ENCODE data around the gene NT5C.
"Not testable (repeated sequence)": the region's sequence is repeated elsewhere in the genome, so short reads cannot be mapped to it uniquely, and the experiment has no call there.

Gene NT5C

GRCh38 chr17:75127936-75128335 lies 3.6 kb downstream of the NT5C start:
- not testable (repeated sequence) for H3K4me1 ChIP-seq (ENCODE audit: insufficient read depth, low read length); H3K27ac ChIP-seq (ENCODE audit: low read length); H3K27me3 ChIP-seq (ENCODE audit: insufficient read depth, low read length); H3K9me3 ChIP-seq (ENCODE audit: insufficient read depth, low read depth, low read length); H3K9ac ChIP-seq (ENCODE audit: low read depth, low read length); H3K4me3 ChIP-seq (ENCODE audit: low read length)
- H3K36me3 ChIP-seq (ENCODE audit: insufficient read depth, low read depth, low read length) = peaks cover 14% of the 10 kb centered on the region

- Histone ChIP-seq H3K36me3 (ENCODE audit: insufficient read depth, low read depth, low read length) (peaks cover 14% of the 10 kb centered on the region), H3K4me1 (ENCODE audit: insufficient read depth, low read length) (no peaks in the 10 kb centered on the region), H3K27ac (ENCODE audit: low read length) (no peak overlapping the region), H3K9me3 (ENCODE audit: insufficient read depth, low read depth, low read length) (no peaks in the 10 kb centered on the region), H3K9ac (ENCODE audit: low read depth, low read length) (no peak overlapping the region), H3K4me3 (ENCODE audit: low read length) (no peak overlapping the region), H3K27me3 (ENCODE audit: insufficient read depth, low read length) (no peaks in the 10 kb centered on the region)
These were observed 4.6 kb downstream of the NT5C start for GRCh38 chr17:75126954-75127353.

- Histone ChIP-seq H3K27me3 (ENCODE audit: insufficient read depth, low read length) (no peaks in the 10 kb centered on the region), H3K9ac (ENCODE audit: low read depth, low read length) (no peak overlapping the region), H3K36me3 (ENCODE audit: insufficient read depth, low read depth, low read length) (peaks cover 14% of the 10 kb centered on the region), H3K9me3 (ENCODE audit: insufficient read depth, low read depth, low read length) (no peaks in the 10 kb centered on the region), H3K4me3 (ENCODE audit: low read length) (no peak overlapping the region), H3K27ac (ENCODE audit: low read length) (no peak overlapping the region), H3K4me1 (ENCODE audit: insufficient read depth, low read length) (no peaks in the 10 kb centered on the region)
These were observed 5.6 kb downstream of the NT5C start for GRCh38 chr17:75125984-75126383.

GRCh38 chr17:75124819-75125162 lies 6.8 kb downstream of the NT5C start:
- H3K27me3 ChIP-seq (ENCODE audit: insufficient read depth, low read length) = no peaks in the 10 kb centered on the region
- peaks cover 10% of the 10 kb centered on the region for H3K36me3 ChIP-seq (ENCODE audit: insufficient read depth, low read depth, low read length)
- no peak overlapping the region for H3K4me3 ChIP-seq (ENCODE audit: low read length)
- no peaks in the 10 kb centered on the region for H3K9me3 ChIP-seq (ENCODE audit: insufficient read depth, low read depth, low read length)
- no peak overlapping the region for H3K27ac ChIP-seq (ENCODE audit: low read length)
- no peak overlapping the region for H3K9ac ChIP-seq (ENCODE audit: low read depth, low read length)
- H3K4me1 ChIP-seq (ENCODE audit: insufficient read depth, low read length) = no peaks in the 10 kb centered on the region

GRCh38 chr17:75124041-75124818 lies 7.3 kb downstream of the NT5C start:
- Histone ChIP-seq H3K27me3 (ENCODE audit: insufficient read depth, low read length) (no peaks in the 10 kb centered on the region), H3K9me3 (ENCODE audit: insufficient read depth, low read depth, low read length) (no peaks in the 10 kb centered on the region), H3K9ac (ENCODE audit: low read depth, low read length) (no peak overlapping the region), H3K27ac (ENCODE audit: low read length) (no peak overlapping the region), H3K4me3 (ENCODE audit: low read length) (no peak overlapping the region), H3K4me1 (ENCODE audit: insufficient read depth, low read length) (no peaks in the 10 kb centered on the region), H3K36me3 (ENCODE audit: insufficient read depth, low read depth, low read length) (peaks cover 4% of the 10 kb centered on the region)

GRCh38 chr17:75118307-75118706 lies 13.2 kb downstream of the NT5C start:
- Histone ChIP-seq H3K9me3 (ENCODE audit: insufficient read depth, low read depth, low read length) (no peaks in the 10 kb centered on the region), H3K4me1 (ENCODE audit: insufficient read depth, low read length) (no peaks in the 10 kb centered on the region), H3K27ac (ENCODE audit: low read length) (no peak overlapping the region), H3K27me3 (ENCODE audit: insufficient read depth, low read length) (no peaks in the 10 kb centered on the region), H3K36me3 (ENCODE audit: insufficient read depth, low read depth, low read length) (peaks cover 14% of the 10 kb centered on the region; the same call in 1 of the 2 replicates), H3K9ac (ENCODE audit: low read depth, low read length) (no peak overlapping the region), H3K4me3 (ENCODE audit: low read length) (no peak overlapping the region)

GRCh38 chr17:75116737-75117136 lies 14.8 kb downstream of the NT5C start:
- no peaks in the 10 kb centered on the region for H3K4me1 ChIP-seq (ENCODE audit: insufficient read depth, low read length)
- no peak overlapping the region for H3K9ac ChIP-seq (ENCODE audit: low read depth, low read length)
- peaks cover 14% of the 10 kb centered on the region; the same call in 1 of the 2 replicates for H3K36me3 ChIP-seq (ENCODE audit: insufficient read depth, low read depth, low read length)

GRCh38 chr17:75115555-75115954 lies 16.0 kb downstream of the NT5C start:
- Histone ChIP-seq H3K9ac (ENCODE audit: low read depth, low read length) (no peak overlapping the region), H3K4me3 (ENCODE audit: low read length) (no peak overlapping the region), H3K9me3 (ENCODE audit: insufficient read depth, low read depth, low read length) (no peaks in the 10 kb centered on the region), H3K36me3 (ENCODE audit: insufficient read depth, low read depth, low read length) (peaks cover 14% of the 10 kb centered on the region; the same call in 1 of the 2 replicates), H3K4me1 (ENCODE audit: insufficient read depth, low read length) (no peaks in the 10 kb centered on the region), H3K27ac (ENCODE audit: low read length) (no peak overlapping the region), H3K27me3 (ENCODE audit: insufficient read depth, low read length) (no peaks in the 10 kb centered on the region)

More at GRCh38 chr17:75116737-75117136, 14.8 kb downstream of the NT5C start:
- Histone ChIP-seq H3K9me3 (ENCODE audit: insufficient read depth, low read depth, low read length) (no peaks in the 10 kb centered on the region), H3K27me3 (ENCODE audit: insufficient read depth, low read length) (no peaks in the 10 kb centered on the region), H3K4me3 (ENCODE audit: low read length) (no peak overlapping the region), H3K27ac (ENCODE audit: low read length) (no peak overlapping the region)

- Histone ChIP-seq H3K4me3 (ENCODE audit: low read length) (no peak overlapping the region), H3K9me3 (ENCODE audit: insufficient read depth, low read depth, low read length) (no peaks in the 10 kb centered on the region), H3K36me3 (ENCODE audit: insufficient read depth, low read depth, low read length) (peaks cover 14% of the 10 kb centered on the region; the same call in 1 of the 2 replicates), H3K9ac (ENCODE audit: low read depth, low read length) (peak overlapping the region; percentile 58; the same call in 1 of the 2 replicates), H3K27me3 (ENCODE audit: insufficient read depth, low read length) (no peaks in the 10 kb centered on the region), H3K4me1 (ENCODE audit: insufficient read depth, low read length) (no peaks in the 10 kb centered on the region), H3K27ac (ENCODE audit: low read length) (no peak overlapping the region)
These were observed 16.8 kb downstream of the NT5C start for GRCh38 chr17:75114552-75115314.

GRCh38 chr17:75113798-75114551 lies 17.6 kb downstream of the NT5C start:
- Histone ChIP-seq H3K4me3 (ENCODE audit: low read length) (no peak overlapping the region), H3K27me3 (ENCODE audit: insufficient read depth, low read length) (peaks cover 2% of the 10 kb centered on the region; the same call in 1 of the 2 replicates), H3K36me3 (ENCODE audit: insufficient read depth, low read depth, low read length) (peaks cover 12% of the 10 kb centered on the region; the same call in 1 of the 2 replicates), H3K9me3 (ENCODE audit: insufficient read depth, low read depth, low read length) (no peaks in the 10 kb centered on the region), H3K27ac (ENCODE audit: low read length) (no peak overlapping the region), H3K9ac (ENCODE audit: low read depth, low read length) (peak overlapping the region; percentile 58; the same call in 1 of the 2 replicates), H3K4me1 (ENCODE audit: insufficient read depth, low read length) (peaks cover under 1% of the 10 kb centered on the region; the same call in 1 of the 2 replicates)

GRCh38 chr17:75111777-75112335 lies 19.7 kb downstream of the NT5C start:
- H3K27ac ChIP-seq (ENCODE audit: low read length) = no peak overlapping the region
- H3K9me3 ChIP-seq (ENCODE audit: insufficient read depth, low read depth, low read length) = no peaks in the 10 kb centered on the region
- H3K9ac ChIP-seq (ENCODE audit: low read depth, low read length) = no peak overlapping the region
- peaks cover 10% of the 10 kb centered on the region; the same call in 1 of the 2 replicates for H3K27me3 ChIP-seq (ENCODE audit: insufficient read depth, low read length)
- peaks cover 5% of the 10 kb centered on the region; the same call in 1 of the 2 replicates for H3K4me1 ChIP-seq (ENCODE audit: insufficient read depth, low read length)
- peaks cover 6% of the 10 kb centered on the region; the same call in 1 of the 2 replicates for H3K36me3 ChIP-seq (ENCODE audit: insufficient read depth, low read depth, low read length)
- no peak overlapping the region for H3K4me3 ChIP-seq (ENCODE audit: low read length)

Data from iPS-20b (cell line).